Aorta (tissue), 5 donors: ENCODE measurements around the gene HS6ST3. TPM values are rescaled to one million over a fixed set of nuclear protein-coding genes. Genes with fewer than 3 reads are reported as not detected.
"Not testable (repeated sequence)": the region's sequence is repeated elsewhere in the genome, so short reads cannot be mapped to it uniquely, and the experiment has no call there.

Source experiments
- ATAC-seq: fragments of 200-7000 bp; cut with Tn5 transposase; one replicate; pipeline ENCODE4 v1.9.1; 2022; ENCODE audit warnings: moderate library complexity; ENCODE audit not compliant: low FRiP score
- DNase-seq, 2 donors: peaks; one replicate each; pipeline ENCODE4 v3.0.0-alpha.2; 2020
- H3K27ac ChIP-seq, 2 donors: one replicate each; pipeline ENCODE4 v1.5.1; 2013; ENCODE audit warnings: low read length in 2 of 2, mild to moderate bottlenecking in 2 of 2, moderate library complexity in 2 of 2, control low read depth in 1 of 2, inconsistent platforms in 1 of 2, low read depth in 1 of 2
- H3K27me3 ChIP-seq, 2 donors: one replicate each; pipeline ENCODE4 v1.6.1; 2013; ENCODE audit warnings: control low read depth in 1 of 2, low read length in 1 of 2, mild to moderate bottlenecking in 1 of 2, moderate library complexity in 1 of 2; ENCODE audit not compliant: insufficient read depth in 2 of 2, control insufficient read depth in 1 of 2
- H3K36me3 ChIP-seq, 2 donors: one replicate each; pipeline ENCODE4 v1.6.1; 2013; ENCODE audit warnings: control low read depth in 1 of 2, low read length in 1 of 2, mild to moderate bottlenecking in 1 of 2; ENCODE audit not compliant: insufficient read depth in 2 of 2, control insufficient read depth in 1 of 2
- H3K4me1 ChIP-seq, 2 donors: one replicate each; pipeline ENCODE4 v1.6.1; 2013; ENCODE audit warnings: low read length in 2 of 2, control low read depth in 1 of 2, mild to moderate bottlenecking in 1 of 2, moderate library complexity in 1 of 2; ENCODE audit not compliant: insufficient read depth in 2 of 2, control insufficient read depth in 1 of 2
- H3K4me3 ChIP-seq, 2 donors: one replicate each; pipeline ENCODE4 v1.5.1; 2013; ENCODE audit warnings: low read length in 2 of 2, control low read depth in 1 of 2, mild to moderate bottlenecking in 1 of 2
- H3K9me3 ChIP-seq: one replicate; pipeline ENCODE4 v1.6.1; 2013; ENCODE audit warnings: mild to moderate bottlenecking, low read length; ENCODE audit not compliant: control insufficient read depth
- WGBS, 2 donors: extraction: QIAGEN DNeasy Blood & Tissue Kit; methylation state at CpG; one replicate each; pipeline ENCODE4 v1.1.7; 2013; 5-methylcytosine and 5-hydroxymethylcytosine counted together
- intact Hi-C, 2 donors: fragments of 100-400 bp; cut with DNase I; formaldehyde crosslinking; loops; one replicate each; pipeline versions ENCODE4 v1.14.2 to v1.15.0; 2022
- polyA plus RNA-seq, 2 donors: library from polyadenylated mRNA; stranded (reverse); fragments of 200-250 nt; gene quantifications; one replicate each; pipeline ENCODE4 v1.2.3, GENCODE V29; 2013
- total RNA-seq, 2 donors: library from RNA; stranded (reverse); fragmentation: NEBNext Ultra II Directional; extraction: Animal tissue kit (Norgen Biotek cat#: 25700); gene quantifications; one replicate each; pipeline ENCODE4 v1.2.1, GENCODE V29; 2021
- donor health status: healthy with polysubstance abuse.
- donor health status: Bipolar disorder and iron deficiency.
- donor health status: DM: no; HTN: no; CAD: no.
- donor health status: DM: no; HTN: no; CAD: no.
- donor health status: DM: yes; HTN: yes; CAD: no.

HS6ST3 gene
- total and polyA plus RNA-seq, 4 donors: under 0.01 to 4.9 (median 0.34) TPM

DNA sequence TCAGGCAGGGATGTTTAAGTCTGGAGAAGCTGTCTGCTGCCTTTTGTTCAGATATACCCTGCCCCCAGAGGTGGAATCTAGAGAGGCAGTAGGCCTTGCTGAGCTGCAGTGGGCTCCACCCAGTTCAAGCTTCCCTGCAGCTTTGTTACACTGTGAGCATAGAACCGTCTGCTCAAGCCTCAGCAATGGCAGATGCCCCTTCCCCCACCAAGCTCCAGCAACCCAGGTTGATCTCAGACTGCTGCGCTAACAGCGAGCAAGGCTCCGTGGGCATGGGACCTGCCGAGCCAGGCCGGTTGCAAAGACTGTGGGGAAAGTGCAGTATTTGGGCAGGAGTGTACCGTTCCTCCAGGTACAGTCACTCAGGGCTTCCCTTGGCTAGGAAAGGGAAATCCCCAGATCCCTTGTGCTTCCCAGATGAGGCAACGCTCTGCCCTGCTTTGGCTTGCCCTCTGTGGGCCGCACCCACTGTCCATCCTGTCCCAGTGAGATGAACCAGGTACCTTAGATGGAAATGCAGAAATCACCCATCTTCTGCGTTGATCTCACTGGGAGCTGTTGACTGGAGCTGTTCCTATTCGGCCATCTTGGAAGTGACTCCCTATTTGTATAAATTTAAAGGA lies 434.6 kb downstream of the HS6ST3 start:
- H3K27me3 ChIP-seq, intact Hi-C loops, H3K4me3 ChIP-seq, H3K4me1 ChIP-seq, ATAC-seq, H3K27ac ChIP-seq, H3K9me3 ChIP-seq, H3K36me3 ChIP-seq, DNase-seq: not testable (repeated sequence)
- WGBS, 2 donors: 77 to 84% methylated on average over 11 of the region's 11 CpGs

DNA sequence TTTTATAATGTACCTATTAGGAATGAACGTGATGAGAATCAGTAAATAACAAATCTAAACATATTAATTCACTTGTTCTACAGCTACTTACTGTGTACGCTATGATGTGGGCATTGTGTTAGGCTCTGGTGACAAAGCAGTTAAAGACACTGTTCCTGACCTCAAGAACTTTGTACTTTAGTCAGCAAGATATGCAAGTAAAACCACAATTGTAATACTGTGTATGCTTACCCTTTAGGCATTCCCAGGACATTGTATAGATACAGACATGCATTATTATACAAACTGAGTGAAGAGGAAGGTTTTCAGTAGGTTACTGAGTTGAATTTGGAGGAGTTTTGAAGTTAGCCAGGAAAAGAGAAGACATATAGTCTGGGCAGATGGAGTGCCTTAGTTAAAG lies 435.8 kb downstream of the HS6ST3 start:
- H3K9me3 ChIP-seq: no peaks in the 10 kb centered on the region

DNA sequence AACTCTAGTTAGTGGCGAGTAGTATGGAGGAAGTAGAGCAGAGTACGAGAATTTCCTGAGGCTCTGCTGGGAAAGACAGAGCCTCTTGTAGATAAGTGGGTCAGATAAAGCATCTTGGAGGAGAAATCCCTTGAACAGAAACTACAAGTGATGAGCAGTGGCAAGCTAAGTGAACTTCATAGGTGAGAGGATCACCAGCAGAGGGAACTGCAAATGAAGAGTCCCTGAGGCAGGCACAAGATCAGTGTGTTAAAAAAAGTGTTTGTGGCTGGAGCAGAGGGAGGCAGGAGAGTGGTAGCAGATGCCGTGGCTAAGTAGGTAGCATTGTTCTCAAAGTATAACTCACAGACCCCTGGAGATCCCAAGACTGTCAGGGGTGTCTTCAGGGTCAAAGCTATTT lies 437.6 kb downstream of the HS6ST3 start:
- no peak for ATAC-seq
- no peak for DNase-seq
- Histone ChIP-seq H3K27ac (no peak overlapping the region), H3K27me3 (no peaks in the 10 kb centered on the region), H3K36me3 (no peaks in the 10 kb centered on the region), H3K4me1 (no peaks in the 10 kb centered on the region), H3K4me3 (no peak overlapping the region), H3K9me3 (no peaks in the 10 kb centered on the region)
- intact Hi-C loops: no loop called here
- 55 to 56% methylated on average over 3 of the region's 3 CpGs for WGBS, 2 donors

More for the DNA sequence above, 435.8 kb downstream of the HS6ST3 start:
- H3K27ac ChIP-seq: no peak overlapping the region
- ATAC-seq (no peak), DNase-seq (no peak)
- H3K36me3 ChIP-seq: no peaks in the 10 kb centered on the region
- H3K4me3 ChIP-seq: no peak overlapping the region
- intact Hi-C loops: no loop called here
- WGBS, 2 donors: 78 to 90% methylated on average over 2 of the region's 2 CpGs
- H3K27me3 ChIP-seq: no peaks in the 10 kb centered on the region
- no peaks in the 10 kb centered on the region for H3K4me1 ChIP-seq

DNA sequence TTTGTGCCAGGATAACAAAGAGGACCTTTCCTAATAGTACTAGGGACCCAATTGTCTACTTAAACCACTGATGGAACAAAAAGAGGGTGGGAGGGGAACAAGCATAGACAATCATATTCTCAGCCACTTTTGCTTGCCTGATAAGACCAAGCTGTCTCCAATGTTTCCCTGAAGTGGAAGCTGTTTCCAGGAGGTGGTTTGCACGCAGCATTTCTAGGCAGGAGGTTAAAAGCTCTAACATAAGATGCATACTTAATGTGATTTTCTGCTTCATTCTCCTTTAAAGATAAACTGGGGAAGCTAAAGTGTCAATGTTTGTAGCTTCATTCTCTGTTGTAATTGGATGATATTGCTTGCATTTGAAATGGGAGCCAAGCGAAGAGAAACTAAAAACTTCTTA lies 442.9 kb downstream of the HS6ST3 start:
- Histone ChIP-seq H3K27me3 (no peaks in the 10 kb centered on the region), H3K9me3 (no peaks in the 10 kb centered on the region), H3K27ac (no peak overlapping the region), H3K4me3 (no peak overlapping the region), H3K4me1 (no peaks in the 10 kb centered on the region), H3K36me3 (no peaks in the 10 kb centered on the region)
- ATAC-seq (no peak), DNase-seq (no peak)
- WGBS, 2 donors: 79% methylated on average over 2 of the region's 2 CpGs
- intact Hi-C loops: no loop called here

DNA sequence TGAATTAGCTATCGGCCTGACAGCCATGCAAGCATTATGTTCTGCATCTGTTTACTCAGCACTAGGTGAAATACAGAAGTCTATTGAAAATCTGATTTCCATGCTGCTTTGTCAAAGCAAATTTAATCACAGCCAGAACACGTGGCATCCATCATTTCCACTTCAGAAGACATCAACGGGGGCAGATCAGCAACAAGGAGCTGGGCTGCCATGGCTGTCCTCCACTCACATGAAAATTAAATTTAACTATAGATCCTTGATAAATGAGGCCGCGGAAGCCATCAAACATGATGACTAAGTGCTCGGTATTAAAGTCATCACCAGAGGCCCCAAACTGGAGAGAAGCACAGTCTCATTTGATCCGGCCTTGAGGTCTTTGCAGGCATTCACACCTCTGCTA lies 443.5 kb downstream of the HS6ST3 start:
- no peak overlapping the region for H3K4me3 ChIP-seq
- H3K9me3 ChIP-seq: no peaks in the 10 kb centered on the region
- WGBS, 2 donors: 65 to 69% methylated on average over 7 of the region's 7 CpGs
- no peaks in the 10 kb centered on the region for H3K36me3 ChIP-seq
- no peaks in the 10 kb centered on the region for H3K27me3 ChIP-seq
- intact Hi-C loops: no loop called here
- no peak for DNase-seq
- ATAC-seq: no peak
- H3K27ac ChIP-seq: no peak overlapping the region
- H3K4me1 ChIP-seq: no peaks in the 10 kb centered on the region

DNA sequence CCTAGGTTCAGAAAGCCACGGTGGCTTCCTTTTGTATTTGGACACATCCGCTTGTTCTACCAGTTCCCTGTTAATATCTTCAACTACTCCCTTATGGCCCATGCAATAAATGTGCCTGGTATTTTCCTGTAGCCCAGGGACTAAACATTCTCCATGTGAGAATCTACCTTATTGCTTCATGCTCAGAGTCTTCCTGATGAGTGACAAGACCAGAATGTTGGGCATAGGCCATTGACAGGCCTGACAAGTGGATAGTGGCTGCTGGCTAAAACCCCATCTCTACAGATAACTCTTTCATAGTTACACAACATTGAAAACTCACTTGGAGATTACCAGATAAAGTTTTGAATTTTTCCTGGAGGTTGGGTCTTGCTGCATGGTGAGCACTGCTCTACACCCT lies 449.9 kb downstream of the HS6ST3 start:
- WGBS, 2 donors: 88 to 95% methylated on average over 2 of the region's 2 CpGs
- no peak overlapping the region for H3K4me3 ChIP-seq
- no peaks in the 10 kb centered on the region for H3K27me3 ChIP-seq
- no peaks in the 10 kb centered on the region for H3K4me1 ChIP-seq
- ATAC-seq (no peak), DNase-seq (no peak)
- H3K9me3 ChIP-seq: no peaks in the 10 kb centered on the region
- H3K36me3 ChIP-seq: no peaks in the 10 kb centered on the region
- intact Hi-C loops: no loop called here
- no peak overlapping the region for H3K27ac ChIP-seq

DNA sequence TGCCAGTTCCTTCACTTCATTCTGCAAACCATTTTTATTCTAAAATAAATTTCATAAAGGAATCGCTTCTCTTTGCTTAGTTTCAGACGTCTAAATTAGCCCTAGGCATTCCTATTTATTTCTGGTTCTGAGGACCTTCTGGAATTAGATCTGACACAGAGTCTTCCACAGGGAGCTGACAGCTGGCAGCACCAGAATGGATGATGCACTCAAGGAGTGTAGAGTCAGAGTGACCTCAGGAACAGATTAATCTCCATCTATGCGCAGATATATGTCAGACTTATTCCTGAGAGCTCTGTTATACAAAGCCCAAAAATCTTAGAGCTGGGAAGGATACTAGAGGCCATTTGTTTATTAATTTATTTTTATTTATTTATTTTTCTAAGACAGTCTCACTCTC lies 450.8 kb downstream of the HS6ST3 start:
- ATAC-seq (no peak), DNase-seq (no peak)
- WGBS, 2 donors: 55 to 57% methylated on average over 3 of the region's 3 CpGs
- no peaks in the 10 kb centered on the region for H3K27me3 ChIP-seq
- H3K4me3 ChIP-seq: no peak overlapping the region
- H3K27ac ChIP-seq: no peak overlapping the region
- no peaks in the 10 kb centered on the region for H3K36me3 ChIP-seq
- no peaks in the 10 kb centered on the region for H3K9me3 ChIP-seq
- intact Hi-C loops: no loop called here
- no peaks in the 10 kb centered on the region for H3K4me1 ChIP-seq

DNA sequence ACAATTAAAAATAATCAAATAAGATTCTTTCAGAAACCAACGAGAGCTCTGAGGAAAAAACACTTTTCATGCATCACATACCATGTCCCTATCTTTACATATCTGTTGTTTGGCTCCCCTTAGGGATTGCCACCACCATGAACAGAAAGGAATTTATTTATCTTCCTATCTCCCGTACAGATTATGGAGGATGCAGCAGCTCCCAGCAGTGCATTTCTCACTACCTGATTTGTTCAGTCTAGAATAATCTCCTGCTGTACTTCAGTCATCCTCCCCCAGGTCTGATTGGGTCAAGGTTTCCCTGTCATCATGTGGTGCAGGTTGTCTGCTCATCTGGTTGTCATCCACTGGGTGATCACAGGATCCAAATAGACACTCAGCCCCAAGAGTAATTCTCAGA lies 453.1 kb downstream of the HS6ST3 start:
- Histone ChIP-seq H3K27me3 (no peaks in the 10 kb centered on the region), H3K36me3 (no peaks in the 10 kb centered on the region), H3K4me1 (no peaks in the 10 kb centered on the region), H3K27ac (no peak overlapping the region), H3K4me3 (no peak overlapping the region), H3K9me3 (no peaks in the 10 kb centered on the region)
- 55 to 61% methylated on average over 2 of the region's 2 CpGs for WGBS, 2 donors
- intact Hi-C loops: no loop called here
- no peak for DNase-seq
- no peak for ATAC-seq

DNA sequence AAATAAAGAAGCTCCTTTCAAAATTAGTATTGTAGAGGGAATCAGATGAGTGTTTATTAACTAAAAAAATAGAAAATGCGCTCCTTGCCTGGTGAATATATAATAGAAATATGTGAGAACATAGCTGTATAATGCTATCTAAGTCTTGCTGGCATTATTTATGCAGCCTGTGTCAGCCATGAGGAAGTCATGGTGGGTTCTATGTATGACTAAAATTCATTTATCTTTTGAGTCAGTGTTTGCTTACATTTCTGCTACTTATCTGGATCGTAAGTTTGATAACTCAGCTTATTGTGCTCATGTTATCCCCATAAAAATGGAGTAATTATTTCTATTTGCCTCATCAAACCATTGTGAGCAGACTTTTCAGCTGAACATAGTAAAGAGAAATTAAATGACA lies 455.1 kb downstream of the HS6ST3 start:
- Histone ChIP-seq H3K9me3 (no peaks in the 10 kb centered on the region), H3K27ac (no peak overlapping the region), H3K4me1 (no peaks in the 10 kb centered on the region), H3K36me3 (no peaks in the 10 kb centered on the region), H3K27me3 (no peaks in the 10 kb centered on the region), H3K4me3 (no peak overlapping the region)
- 15 to 19% methylated on average over 2 of the region's 2 CpGs for WGBS, 2 donors
- DNase-seq: no peak
- intact Hi-C loops: no loop called here
- ATAC-seq: no peak
